T-cell (primary cell): ENCODE data around the gene MIAT. TPM values are rescaled to one million over a fixed set of nuclear protein-coding genes. Genes with fewer than 3 reads are reported as not detected.

Source experiments
- ATAC-seq, 4 experiments: fragments of 200-7000 bp in 3 of 4; fragments of 150-1000 bp in 1 of 4; cut with Tn5 transposase; replicated peaks in 1 of 4; 1 replicate in 3 of 4; 2 replicates in 1 of 4; pipeline ENCODE4 v1.10.0; 2021; ENCODE audit warnings: moderate library complexity in 3 of 4, mild to moderate bottlenecking in 2 of 4, moderate number of reproducible peaks in 1 of 4
- CTCF ChIA-PET, 2 donors: fragments of 300-600 bp; sonication (Branson Sonifier 250); formaldehyde crosslinking; loops; one replicate each; lab custom pipeline; 2022; ENCODE audit warnings: antibody characterized with exemption in 2 of 2; lab: Charles Lee
- POLR2A ChIA-PET, 2 donors: fragments of 300-600 bp; sonication (Branson Sonifier 250); formaldehyde crosslinking; loops; one replicate each; lab custom pipeline; 2022; ENCODE audit warnings: antibody characterized with exemption in 2 of 2; lab: Charles Lee
- DNase-seq, 35 experiments: peaks; one replicate each; pipeline versions ENCODE4 v3.0.0 to v3.0.0-alpha.2; 2013 to 2023
- H3K27ac ChIP-seq: one replicate; pipeline ENCODE4 v1.5.1; 2013; ENCODE audit warnings: low read length
- H3K27me3 ChIP-seq, 2 experiments: replicated peaks in 1 of 2; 1 replicate in 1 of 2; 2 replicates in 1 of 2; pipeline versions ENCODE4 v1.6.1 to v1.7.0; 2013; ENCODE audit warnings: low read length in 1 of 2, mixed read lengths in 1 of 2; ENCODE audit not compliant: control insufficient read depth in 2 of 2, insufficient read depth in 2 of 2; ENCODE audit errors: extremely low read depth in 1 of 2
- H3K36me3 ChIP-seq, 2 donors: 1 replicate in 1 of 2; 2 replicates in 1 of 2; pipeline versions ENCODE4 v1.6.1 to v1.7.0; 2013; ENCODE audit warnings: low read length in 1 of 2; ENCODE audit not compliant: control insufficient read depth in 2 of 2, insufficient read depth in 1 of 2; ENCODE audit errors: extremely low read depth in 1 of 2
- H3K4me1 ChIP-seq, 2 experiments: 1 replicate in 1 of 2; 2 replicates in 1 of 2; pipeline versions ENCODE4 v1.6.1 to v1.7.0; 2013; ENCODE audit warnings: low read length in 2 of 2, mixed read lengths in 1 of 2; ENCODE audit not compliant: insufficient read depth in 2 of 2, control insufficient read depth in 1 of 2; ENCODE audit errors: extremely low read depth in 1 of 2
- H3K4me3 ChIP-seq, 2 donors: 1 replicate in 1 of 2; 2 replicates in 1 of 2; pipeline versions ENCODE4 v1.5.1 to v1.7.0; 2013; ENCODE audit warnings: mild to moderate bottlenecking in 2 of 2, low read length in 1 of 2, moderate library complexity in 1 of 2; ENCODE audit not compliant: control insufficient read depth in 1 of 2; ENCODE audit errors: extremely low read depth in 1 of 2
- H3K9me3 ChIP-seq: 2 replicates; pipeline ENCODE4 v1.7.0; 2013
- H3K27ac Mint-ChIP-seq, 2 donors: one replicate each; pipeline ENCODE4 v1.8.0; 2020 to 2021; ENCODE audit warnings: mild to moderate bottlenecking in 2 of 2, mixed read lengths in 2 of 2
- H3K27me3 Mint-ChIP-seq, 2 donors: one replicate each; pipeline ENCODE4 v1.8.0; 2021 to 2022; ENCODE audit warnings: mixed read lengths in 2 of 2
- H3K36me3 Mint-ChIP-seq: one replicate; pipeline ENCODE4 v1.8.0; 2021; ENCODE audit warnings: mixed read lengths
- H3K4me1 Mint-ChIP-seq, 3 donors: one replicate each; pipeline ENCODE4 v1.8.0; 2020 to 2022; ENCODE audit warnings: mixed read lengths in 3 of 3, mild to moderate bottlenecking in 1 of 3
- H3K4me3 Mint-ChIP-seq, 3 donors: one replicate each; pipeline ENCODE4 v1.8.0; 2020 to 2022; ENCODE audit warnings: mild to moderate bottlenecking in 3 of 3, mixed read lengths in 3 of 3, moderate library complexity in 3 of 3
- H3K9me3 Mint-ChIP-seq, 3 donors: one replicate each; pipeline ENCODE4 v1.8.0; 2020 to 2022; ENCODE audit warnings: mixed read lengths in 3 of 3
- WGBS: methylation state at CpG from one replicate; pipeline ENCODE4 v1.1.5; 2013; ENCODE audit warnings: missing lambda C conversion rate; ENCODE audit not compliant: insufficient coverage; 5-methylcytosine and 5-hydroxymethylcytosine counted together
- total RNA-seq, 35 experiments: library from RNA in 6 of 35; stranded (reverse) in 6 of 35; fragments of 120-200 nt in 1 of 35; gene quantifications; one replicate each; pipeline versions ENCODE4 v1.2.1 to v1.2.4 and lab custom pipeline; 2013 to 2026

Gene MIAT
- total RNA-seq, 5 donors from 2014 or later (not counting 1 experiment from before 2014, with no cell fraction given): 45.8 to 237 (median 207) TPM

DNA sequence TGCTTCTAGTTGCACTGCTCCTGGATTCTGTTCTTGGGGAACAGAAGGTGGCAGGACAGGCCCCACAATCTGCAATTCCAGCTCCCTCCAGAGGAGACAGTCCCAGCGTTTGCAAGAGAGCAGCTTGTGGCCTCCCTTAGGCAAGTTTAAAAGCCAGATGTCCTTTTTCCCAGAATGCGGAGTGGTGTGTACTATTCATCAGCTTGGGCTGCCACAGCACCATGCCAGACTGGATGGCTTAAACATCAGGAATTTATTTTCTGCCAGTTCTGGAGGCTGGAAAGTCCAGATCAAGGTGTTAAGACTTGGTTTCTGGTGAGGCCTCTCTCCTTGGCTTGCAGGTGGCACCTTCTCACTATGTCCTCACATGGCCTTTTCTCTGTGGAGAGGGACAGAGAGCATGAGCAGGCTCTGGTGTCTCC lies 11.7 kb downstream of the MIAT start:
- peaks cover 0 to 27% of the 10 kb centered on the region in 2 donors for H3K36me3 ChIP-seq
- Mint-ChIP-seq H3K4me3 (peak overlapping the region in 1 of 3 donors; percentile 11), H3K27me3 (no peaks in the 10 kb centered on the region), H3K27ac (peak overlapping the region; percentile 97 to 99), H3K4me1 (peaks cover 64 to 81% (median 67%) of the 10 kb centered on the region in 3 donors), H3K36me3 (peaks cover 4% of the 10 kb centered on the region), H3K9me3 (no peaks in the 10 kb centered on the region)
- H3K27ac ChIP-seq: peak overlapping the region; percentile 93
- POLR2A ChIA-PET: no interaction called here
- H3K27me3 ChIP-seq: no peaks in the 10 kb centered on the region
- CTCF ChIA-PET: no interaction called here
- ATAC-seq (no peak), DNase-seq (peak in 3 of 35 experiments; percentile 13 to 24 (median 24))
- H3K4me3 ChIP-seq: no peak overlapping the region
- 90% methylated on average over 2 of the region's 2 CpGs for WGBS
- H3K9me3 ChIP-seq: no peaks in the 10 kb centered on the region
- H3K4me1 ChIP-seq: peaks cover 25 to 81% of the 10 kb centered on the region in 2 experiments

DNA sequence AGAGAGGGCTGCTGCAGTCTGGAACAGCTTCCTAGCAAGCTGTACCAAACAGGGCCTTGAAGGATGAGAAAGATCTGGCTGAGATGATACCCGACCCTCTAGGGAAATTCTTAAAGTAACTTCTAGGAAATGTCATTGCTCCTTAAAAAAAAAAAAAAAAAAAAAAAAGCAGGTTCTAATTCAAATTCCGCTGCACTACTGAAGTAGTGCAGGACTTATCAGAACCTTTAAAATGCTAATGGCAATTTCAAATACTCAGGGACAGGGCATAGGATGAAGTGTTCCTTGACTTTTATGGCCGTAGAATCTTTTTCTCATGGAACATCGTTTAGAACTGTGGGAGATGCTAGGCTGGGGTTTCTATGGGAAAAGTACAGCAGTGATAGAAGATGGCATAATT lies 13.1 kb downstream of the MIAT start:
- H3K27ac Mint-ChIP-seq: peak overlapping the region; percentile 97 to 99
- no peaks in the 10 kb centered on the region for H3K27me3 Mint-ChIP-seq
- peaks cover 64 to 81% (median 73%) of the 10 kb centered on the region in 3 donors for H3K4me1 Mint-ChIP-seq
- H3K9me3 ChIP-seq: no peaks in the 10 kb centered on the region
- H3K4me1 ChIP-seq: peaks cover 36 to 87% of the 10 kb centered on the region in 2 experiments
- DNase-seq (no peak), ATAC-seq (no peak)
- H3K9me3 Mint-ChIP-seq: no peaks in the 10 kb centered on the region
- H3K27ac ChIP-seq: peak overlapping the region; percentile 93
- CTCF ChIA-PET: interaction anchor here in 1 of 2 donors (0.7 kb wide), 1 partner anchor 121 kb away, joined by 6 read pairs; no protein-coding TSS in a partner anchor
- no peaks in the 10 kb centered on the region for H3K27me3 ChIP-seq
- H3K36me3 ChIP-seq: peaks cover 0 to 30% of the 10 kb centered on the region in 2 donors
- peaks cover 7% of the 10 kb centered on the region for H3K36me3 Mint-ChIP-seq
- WGBS: 100% methylated on average over 2 of the region's 4 CpGs
- POLR2A ChIA-PET: interaction anchor here in 1 of 2 donors (0.6 kb wide), 1 partner anchor 79 kb away, joined by 6 read pairs; no protein-coding TSS in a partner anchor
- no peak overlapping the region for H3K4me3 ChIP-seq
- peak overlapping the region; percentile 44 to 94 (median 54) for H3K4me3 Mint-ChIP-seq

DNA sequence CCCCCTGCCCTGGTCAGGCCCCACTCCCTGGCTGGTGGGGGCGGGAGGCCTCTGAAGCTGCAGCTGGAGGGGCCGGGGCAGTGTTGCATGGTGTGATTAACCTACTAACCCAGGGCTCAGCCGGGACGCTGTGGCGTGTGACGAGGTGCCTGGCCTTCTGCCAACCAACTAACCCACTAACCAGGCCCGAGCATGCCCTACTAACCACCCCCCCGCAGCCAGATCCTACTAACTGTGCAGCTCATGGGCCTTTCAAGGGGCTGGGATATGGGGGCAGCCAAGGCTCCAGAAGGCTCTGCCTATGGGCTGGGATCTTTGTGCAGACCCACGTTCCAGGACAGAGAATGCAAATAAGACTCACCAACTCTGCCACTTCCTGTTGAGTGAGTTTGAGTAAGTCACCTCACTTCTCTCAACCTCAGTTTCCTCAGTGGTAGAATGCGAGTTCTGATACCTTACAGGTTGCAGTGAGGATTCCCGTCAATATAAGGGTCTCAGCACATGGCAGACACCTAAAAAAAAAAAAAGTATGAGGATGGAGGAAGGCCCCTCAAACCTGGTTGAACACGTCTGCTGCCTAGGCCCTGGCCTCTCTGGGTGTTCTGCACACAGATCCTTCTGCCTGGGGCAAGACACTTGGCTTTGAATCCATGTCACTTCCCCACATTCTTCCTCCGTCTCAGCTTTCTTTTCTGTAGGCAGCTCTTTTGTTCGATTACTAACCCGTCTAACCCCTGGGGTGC lies 14.1 kb downstream of the MIAT start:
- H3K4me1 Mint-ChIP-seq: peaks cover 68 to 83% (median 79%) of the 10 kb centered on the region in 3 donors
- H3K4me3 Mint-ChIP-seq: peak overlapping the region; percentile 93 to 94 (median 94)
- H3K36me3 Mint-ChIP-seq: peaks cover 10% of the 10 kb centered on the region
- peak; percentile 31 to 89 (median 65) for DNase-seq
- H3K4me3 ChIP-seq: peak overlapping the region; percentile 11 to 87
- peaks cover 42 to 88% of the 10 kb centered on the region in 2 experiments for H3K4me1 ChIP-seq
- no peaks in the 10 kb centered on the region for H3K27me3 ChIP-seq
- H3K36me3 ChIP-seq: peaks cover 0 to 25% of the 10 kb centered on the region in 2 donors
- H3K9me3 ChIP-seq: no peaks in the 10 kb centered on the region
- ATAC-seq: peak; percentile 31 to 50 (median 46)
- 27% methylated on average over 2 of the region's 15 CpGs for WGBS
- ChIA-PET CTCF (no interaction called here), POLR2A (no interaction called here)
- H3K27ac ChIP-seq: peak overlapping the region; percentile 93
- H3K9me3 Mint-ChIP-seq: no peaks in the 10 kb centered on the region
- H3K27me3 Mint-ChIP-seq: no peaks in the 10 kb centered on the region
- peak overlapping the region; percentile 97 to 99 for H3K27ac Mint-ChIP-seq

DNA sequence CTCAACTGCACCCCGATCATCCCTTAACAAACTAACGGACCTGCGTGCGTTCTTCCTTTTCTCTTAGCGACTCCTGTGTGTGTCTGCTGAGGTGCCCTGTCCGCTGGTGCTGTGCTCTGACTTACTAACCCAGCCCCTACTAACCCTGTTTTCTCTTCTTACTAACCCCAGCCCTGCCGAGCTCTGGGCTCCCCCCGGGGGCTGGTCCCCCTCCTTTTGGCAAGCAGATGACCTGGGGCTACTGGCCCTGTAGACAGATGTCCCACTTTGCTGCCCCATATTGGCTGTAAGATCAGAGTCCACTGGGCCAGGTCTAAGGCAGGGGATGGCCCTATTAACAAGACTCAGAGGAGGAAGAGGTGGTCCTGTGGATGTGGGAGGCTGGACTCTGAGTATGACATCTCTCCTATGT lies 14.7 kb downstream of the MIAT start:
- peaks cover 42 to 93% of the 10 kb centered on the region in 2 experiments for H3K4me1 ChIP-seq
- Mint-ChIP-seq H3K4me3 (peak overlapping the region; percentile 93 to 94 (median 94)), H3K9me3 (no peaks in the 10 kb centered on the region), H3K4me1 (peaks cover 69 to 85% (median 80%) of the 10 kb centered on the region in 3 donors), H3K27me3 (no peaks in the 10 kb centered on the region), H3K27ac (peak overlapping the region; percentile 97 to 99), H3K36me3 (peaks cover 10% of the 10 kb centered on the region)
- 43% methylated on average over 5 of the region's 8 CpGs for WGBS
- ChIA-PET POLR2A (no interaction called here), CTCF (interaction anchor here (1.6 to 2.6 kb wide), 2 partner anchors 14 to 188 kb away, joined by 4 to 15 read pairs; partner anchors contain the start of genes HPS4 (in 1 of the 2), MIAT (in 1 of the 2) and SRRD (in 1 of the 2))
- peaks cover 0 to 23% of the 10 kb centered on the region in 2 donors for H3K36me3 ChIP-seq
- DNase-seq (peak in 15 of 35 experiments; percentile 6 to 59 (median 19)), ATAC-seq (peak; percentile 7 to 38 (median 10))
- peak overlapping the region; percentile 27 to 87 for H3K4me3 ChIP-seq
- H3K27me3 ChIP-seq: no peaks in the 10 kb centered on the region
- H3K27ac ChIP-seq: peak overlapping the region; percentile 93
- no peaks in the 10 kb centered on the region for H3K9me3 ChIP-seq

DNA sequence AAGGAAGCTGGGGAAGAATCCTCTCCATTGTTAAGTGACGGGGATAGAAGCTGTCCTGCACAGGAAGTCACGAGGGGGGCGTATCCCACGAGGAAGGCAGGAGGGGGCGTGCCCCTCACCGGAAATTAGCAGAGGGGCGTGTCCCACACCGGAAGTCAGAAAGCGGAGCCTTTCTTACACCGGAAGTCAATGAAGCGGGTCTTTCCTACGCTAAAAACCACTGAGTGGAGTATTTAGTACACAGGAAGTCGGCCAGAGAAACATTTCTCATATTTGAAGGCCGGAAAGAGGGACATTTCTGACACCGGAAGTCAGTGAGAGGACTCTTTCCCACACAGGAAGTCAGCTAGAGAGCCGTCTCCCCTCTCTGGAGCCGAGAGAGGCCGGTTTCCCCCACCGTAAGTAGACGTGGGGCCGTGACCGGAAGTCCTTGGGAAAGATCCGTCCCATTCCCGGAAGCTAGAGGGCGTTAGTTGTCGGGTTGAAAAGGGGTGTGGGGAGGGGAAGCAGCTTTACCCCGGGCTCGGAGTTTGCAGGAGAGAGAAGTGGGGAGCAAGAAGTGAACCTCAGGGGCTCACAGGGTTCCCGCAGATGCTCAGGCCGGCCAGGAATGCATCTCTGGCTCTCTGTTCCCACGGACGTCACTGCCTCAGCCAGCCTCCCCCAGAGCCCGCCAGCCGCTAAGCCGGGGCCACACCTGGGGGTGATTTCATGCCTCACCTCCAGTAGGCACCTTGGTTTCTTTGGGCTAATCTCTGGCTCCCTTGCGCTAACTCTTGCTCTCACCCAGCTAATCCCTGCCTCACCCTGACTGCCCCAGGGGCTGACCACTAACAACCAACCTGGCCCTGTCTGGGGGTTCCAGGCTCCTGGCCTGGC lies 15.4 kb downstream of the MIAT start:
- peaks cover 10% of the 10 kb centered on the region for H3K36me3 Mint-ChIP-seq
- peaks cover 0 to 28% of the 10 kb centered on the region in 2 donors for H3K36me3 ChIP-seq
- H3K27ac Mint-ChIP-seq: peak overlapping the region; percentile 97 to 99
- POLR2A ChIA-PET: interaction anchor here in 1 of 2 donors (1.0 kb wide), 1 partner anchor 189 kb away, joined by 4 read pairs; the partner anchor contains the start of genes HPS4 and SRRD
- H3K4me1 Mint-ChIP-seq: peaks cover 76 to 88% (median 88%) of the 10 kb centered on the region in 3 donors
- peak overlapping the region; percentile 93 to 94 (median 94) for H3K4me3 Mint-ChIP-seq
- H3K4me1 ChIP-seq: peaks cover 42 to 97% of the 10 kb centered on the region in 2 experiments
- no peaks in the 10 kb centered on the region for H3K9me3 ChIP-seq
- no peaks in the 10 kb centered on the region for H3K27me3 ChIP-seq
- H3K27ac ChIP-seq: peak overlapping the region; percentile 93
- peak overlapping the region; percentile 87 to 92 for H3K4me3 ChIP-seq
- H3K9me3 Mint-ChIP-seq: no peaks in the 10 kb centered on the region
- CTCF ChIA-PET: interaction anchor here (0.6 to 2.6 kb wide), 5 partner anchors 15 to 250 kb away, joined by 3 to 15 read pairs (median 3); partner anchors contain the start of genes HPS4 (in 1 of the 2), MIAT (in 1 of the 2) and SRRD (in 1 of the 2)
- ATAC-seq (peak; percentile 74 to 79 (median 78)), DNase-seq (peak; percentile 86 to 95 (median 90))
- under 1% methylated on average over 20 of the region's 36 CpGs for WGBS
- H3K27me3 Mint-ChIP-seq: no peaks in the 10 kb centered on the region
